ENCODE measurements around the gene MYO5C. TPM values are rescaled to one million over a fixed set of nuclear protein-coding genes. Genes with fewer than 3 reads are reported as not detected.

MYO5C gene
- total and polyA plus RNA-seq, 2 donors (not counting 1 experiment from before 2014, with no cell fraction given), result under 0.01 to 0.07 TPM

DNA sequence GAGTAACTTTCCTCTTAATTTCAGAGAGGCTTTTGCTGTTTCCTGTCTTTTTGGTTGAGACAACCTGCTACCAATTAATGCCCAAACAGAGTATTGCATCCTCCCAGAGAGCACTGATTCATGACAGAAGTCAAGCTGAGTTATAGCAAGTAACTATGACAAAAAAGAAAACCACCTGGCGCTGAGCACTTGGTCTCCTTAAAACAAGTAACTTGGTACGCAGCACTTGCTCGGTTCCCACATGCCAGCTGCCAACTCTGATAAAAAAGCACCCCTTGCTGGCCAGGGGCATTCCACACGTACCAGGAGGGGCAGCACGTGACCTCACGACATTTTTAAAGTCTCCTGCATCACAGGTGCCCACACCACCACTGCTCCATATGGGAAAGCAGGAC, 13.5 kb upstream of the MYO5C start:
- TF ChIP-seq, protein P1, sequence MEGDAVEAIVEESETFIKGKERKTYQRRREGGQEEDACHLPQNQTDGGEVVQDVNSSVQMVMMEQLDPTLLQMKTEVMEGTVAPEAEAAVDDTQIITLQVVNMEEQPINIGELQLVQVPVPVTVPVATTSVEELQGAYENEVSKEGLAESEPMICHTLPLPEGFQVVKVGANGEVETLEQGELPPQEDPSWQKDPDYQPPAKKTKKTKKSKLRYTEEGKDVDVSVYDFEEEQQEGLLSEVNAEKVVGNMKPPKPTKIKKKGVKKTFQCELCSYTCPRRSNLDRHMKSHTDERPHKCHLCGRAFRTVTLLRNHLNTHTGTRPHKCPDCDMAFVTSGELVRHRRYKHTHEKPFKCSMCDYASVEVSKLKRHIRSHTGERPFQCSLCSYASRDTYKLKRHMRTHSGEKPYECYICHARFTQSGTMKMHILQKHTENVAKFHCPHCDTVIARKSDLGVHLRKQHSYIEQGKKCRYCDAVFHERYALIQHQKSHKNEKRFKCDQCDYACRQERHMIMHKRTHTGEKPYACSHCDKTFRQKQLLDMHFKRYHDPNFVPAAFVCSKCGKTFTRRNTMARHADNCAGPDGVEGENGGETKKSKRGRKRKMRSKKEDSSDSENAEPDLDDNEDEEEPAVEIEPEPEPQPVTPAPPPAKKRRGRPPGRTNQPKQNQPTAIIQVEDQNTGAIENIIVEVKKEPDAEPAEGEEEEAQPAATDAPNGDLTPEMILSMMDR (conservative IDR thresholded peaks at IDR 0.05 in 1 of 2, IDR thresholded peaks at IDR 0.05 in 1 of 2; ENCODE audit: low read depth in 1 of 2, low read length in 2 of 2), result no peak
- no peak for TF ChIP-seq EZH2 (IDR thresholded peaks at IDR 0.05; ENCODE audit: low read length, missing control alignments)
- Histone ChIP-seq H3K27ac (ENCODE audit: insufficient read depth, low read length) (no peak overlapping the region), H3K9me3 (ENCODE audit: control insufficient read depth, insufficient read depth, low read depth, low read length) (no peaks in the 10 kb centered on the region), H3K9ac (ENCODE audit: insufficient read depth, low read length) (no peak overlapping the region), H4K20me1 (ENCODE audit: control insufficient read depth, extremely low read depth, insufficient read depth, low read length) (no peaks in the 10 kb centered on the region), H3K4me3 (replicated peaks in 1 of 4; ENCODE audit: control extremely low read depth in 1 of 4, insufficient read depth in 1 of 4, low read depth in 3 of 4, low read length in 4 of 4) (no peak overlapping the region), H3K27me3 (ENCODE audit: control insufficient read depth, insufficient read depth, low read length) (no peaks in the 10 kb centered on the region), H3K4me1 (ENCODE audit: control insufficient read depth, extremely low read depth, insufficient read depth, low read length) (no peaks in the 10 kb centered on the region), H3K79me2 (ENCODE audit: control insufficient read depth, insufficient read depth, low read length) (no peaks in the 10 kb centered on the region), H3K4me2 (ENCODE audit: extremely low read depth, insufficient read depth, low read length) (no peak overlapping the region), H3K36me3 (ENCODE audit: control insufficient read depth, insufficient read depth, low read length) (no peaks in the 10 kb centered on the region), H2AFZ (ENCODE audit: low read length) (no peak overlapping the region)
- no peak for DNase-seq (ENCODE audit: low read depth in 2 of 2)

DNA sequence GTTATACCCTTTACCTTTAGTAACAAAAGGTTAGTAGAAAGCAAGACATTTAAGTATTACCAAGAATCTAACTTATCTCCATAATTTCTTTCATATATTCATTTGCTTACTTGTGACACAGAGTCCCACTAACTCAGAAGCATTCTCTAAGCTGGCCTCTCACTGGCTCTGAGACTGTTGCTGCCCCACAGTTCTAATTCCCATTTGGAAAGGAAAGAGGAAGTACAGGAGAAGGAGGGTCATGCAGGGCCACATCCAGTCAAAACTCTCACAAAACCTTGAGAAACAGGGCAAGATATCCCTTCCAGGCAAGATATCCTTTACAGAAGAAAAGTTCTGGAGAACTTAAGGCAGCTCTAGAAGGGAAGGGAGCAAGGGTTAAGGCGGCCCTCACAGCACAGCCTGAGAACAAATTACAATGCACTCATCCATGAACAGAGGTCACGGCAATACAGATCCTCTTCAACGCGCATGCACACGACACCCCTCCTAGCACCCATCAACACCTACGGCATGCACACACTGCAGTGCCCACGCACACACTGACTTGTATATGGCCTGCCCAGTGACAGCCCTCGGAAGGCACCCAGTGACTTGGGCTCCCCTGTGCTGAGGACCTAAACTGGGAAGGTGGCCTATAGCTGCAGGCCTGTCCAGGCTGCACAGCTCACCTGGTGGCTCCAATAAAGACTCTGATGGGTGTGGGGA, 13.0 kb upstream of the MYO5C start:
- no peak overlapping the region for H3K4me2 ChIP-seq (ENCODE audit: extremely low read depth, insufficient read depth, low read length)
- no peak overlapping the region for H3K4me3 ChIP-seq (replicated peaks in 1 of 4; ENCODE audit: control extremely low read depth in 1 of 4, insufficient read depth in 1 of 4, low read depth in 3 of 4, low read length in 4 of 4)
- no peaks in the 10 kb centered on the region for H3K4me1 ChIP-seq (ENCODE audit: control insufficient read depth, extremely low read depth, insufficient read depth, low read length)
- H3K9me3 ChIP-seq (ENCODE audit: control insufficient read depth, insufficient read depth, low read depth, low read length), result no peaks in the 10 kb centered on the region
- no peak for TF ChIP-seq EZH2 (IDR thresholded peaks at IDR 0.05; ENCODE audit: low read length, missing control alignments)
- TF ChIP-seq, protein P1 (conservative IDR thresholded peaks at IDR 0.05 in 1 of 2, IDR thresholded peaks at IDR 0.05 in 1 of 2; ENCODE audit: low read depth in 1 of 2, low read length in 2 of 2), result no peak
- H2AFZ ChIP-seq (ENCODE audit: low read length), result no peak overlapping the region
- no peak overlapping the region for H3K27ac ChIP-seq (ENCODE audit: insufficient read depth, low read length)
- H3K79me2 ChIP-seq (ENCODE audit: control insufficient read depth, insufficient read depth, low read length), result no peaks in the 10 kb centered on the region
- DNase-seq (ENCODE audit: low read depth in 2 of 2), result no peak
- no peaks in the 10 kb centered on the region for H4K20me1 ChIP-seq (ENCODE audit: control insufficient read depth, extremely low read depth, insufficient read depth, low read length)
- H3K27me3 ChIP-seq (ENCODE audit: control insufficient read depth, insufficient read depth, low read length), result no peaks in the 10 kb centered on the region
- H3K36me3 ChIP-seq (ENCODE audit: control insufficient read depth, insufficient read depth, low read length), result no peaks in the 10 kb centered on the region
- no peak overlapping the region for H3K9ac ChIP-seq (ENCODE audit: insufficient read depth, low read length)

DNA sequence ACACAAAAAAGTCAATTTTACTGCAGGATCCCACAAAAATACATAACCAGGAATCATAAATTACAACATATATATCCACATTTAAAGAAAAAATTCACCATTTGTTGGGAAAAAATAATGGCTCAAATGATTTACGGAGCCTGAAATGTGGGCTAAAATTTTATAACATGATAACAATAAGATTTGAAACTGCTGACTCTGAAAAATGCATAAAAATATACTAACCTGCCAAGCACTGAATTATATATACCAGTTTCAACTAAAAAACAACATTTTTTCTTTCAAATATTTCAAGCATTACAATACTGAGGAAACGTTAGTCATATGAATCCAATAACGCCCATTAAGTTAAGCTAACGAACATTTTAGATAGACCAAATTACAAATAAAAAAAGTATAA, 12.2 kb upstream of the MYO5C start:
- no peaks in the 10 kb centered on the region for H3K9me3 ChIP-seq (ENCODE audit: control insufficient read depth, insufficient read depth, low read depth, low read length)
- H3K4me1 ChIP-seq (ENCODE audit: control insufficient read depth, extremely low read depth, insufficient read depth, low read length), result no peaks in the 10 kb centered on the region
- no peaks in the 10 kb centered on the region for H4K20me1 ChIP-seq (ENCODE audit: control insufficient read depth, extremely low read depth, insufficient read depth, low read length)
- H3K9ac ChIP-seq (ENCODE audit: insufficient read depth, low read length), result no peak overlapping the region
- DNase-seq (ENCODE audit: low read depth in 2 of 2), result no peak
- H3K27ac ChIP-seq (ENCODE audit: insufficient read depth, low read length), result no peak overlapping the region
- TF ChIP-seq, protein P1 (conservative IDR thresholded peaks at IDR 0.05 in 1 of 2, IDR thresholded peaks at IDR 0.05 in 1 of 2; ENCODE audit: low read depth in 1 of 2, low read length in 2 of 2), result no peak
- TF ChIP-seq EZH2 (IDR thresholded peaks at IDR 0.05; ENCODE audit: low read length, missing control alignments), result no peak
- no peak overlapping the region for H3K4me2 ChIP-seq (ENCODE audit: extremely low read depth, insufficient read depth, low read length)
- no peak overlapping the region for H3K4me3 ChIP-seq (replicated peaks in 1 of 4; ENCODE audit: control extremely low read depth in 1 of 4, insufficient read depth in 1 of 4, low read depth in 3 of 4, low read length in 4 of 4)
- no peaks in the 10 kb centered on the region for H3K36me3 ChIP-seq (ENCODE audit: control insufficient read depth, insufficient read depth, low read length)
- H3K79me2 ChIP-seq (ENCODE audit: control insufficient read depth, insufficient read depth, low read length), result no peaks in the 10 kb centered on the region
- no peaks in the 10 kb centered on the region for H3K27me3 ChIP-seq (ENCODE audit: control insufficient read depth, insufficient read depth, low read length)
- H2AFZ ChIP-seq (ENCODE audit: low read length), result no peak overlapping the region
